ENCODE data around the gene HSD17B3.

DNA sequence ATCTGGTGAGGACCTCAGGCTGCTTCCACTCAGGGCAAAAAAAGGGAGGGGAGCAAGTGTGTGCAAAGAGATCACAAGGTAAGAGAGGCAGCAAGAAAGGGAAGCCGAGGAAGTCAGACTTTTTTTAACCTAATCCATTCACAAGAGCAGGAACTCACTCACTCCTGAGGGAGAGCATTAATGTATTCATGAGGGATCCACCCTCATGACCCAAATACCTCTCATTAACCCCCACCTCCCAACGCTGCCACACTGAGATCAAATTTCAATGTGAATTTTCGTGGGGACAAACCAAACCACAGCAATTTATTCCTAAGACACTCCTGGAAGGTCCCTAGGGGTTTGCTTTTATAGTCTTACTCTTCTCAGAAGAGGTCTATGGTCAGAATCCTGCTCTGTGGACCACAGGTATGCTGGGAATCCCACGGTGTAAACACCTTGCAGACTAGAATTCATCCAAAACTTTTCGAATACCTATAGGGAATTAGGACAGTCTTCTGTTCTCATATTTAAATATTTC is 108.7 kb downstream of the HSD17B3 start:
- TF ChIP-seq PPARA (CRISPR knock-in tag; IDR thresholded peaks at IDR 0.05; ENCODE audit: borderline replicate concordance), result no peak
- TF ChIP-seq ZNF70 (CRISPR knock-in tag; IDR thresholded peaks at IDR 0.05), result no peak
- no peak for TF ChIP-seq TOX (CRISPR knock-in tag; IDR thresholded peaks at IDR 0.05; ENCODE audit: borderline replicate concordance)
- no peak for TF ChIP-seq ARNTL (CRISPR knock-in tag; IDR thresholded peaks at IDR 0.05; ENCODE audit: borderline replicate concordance, low read depth)
- TF ChIP-seq, protein P1, sequence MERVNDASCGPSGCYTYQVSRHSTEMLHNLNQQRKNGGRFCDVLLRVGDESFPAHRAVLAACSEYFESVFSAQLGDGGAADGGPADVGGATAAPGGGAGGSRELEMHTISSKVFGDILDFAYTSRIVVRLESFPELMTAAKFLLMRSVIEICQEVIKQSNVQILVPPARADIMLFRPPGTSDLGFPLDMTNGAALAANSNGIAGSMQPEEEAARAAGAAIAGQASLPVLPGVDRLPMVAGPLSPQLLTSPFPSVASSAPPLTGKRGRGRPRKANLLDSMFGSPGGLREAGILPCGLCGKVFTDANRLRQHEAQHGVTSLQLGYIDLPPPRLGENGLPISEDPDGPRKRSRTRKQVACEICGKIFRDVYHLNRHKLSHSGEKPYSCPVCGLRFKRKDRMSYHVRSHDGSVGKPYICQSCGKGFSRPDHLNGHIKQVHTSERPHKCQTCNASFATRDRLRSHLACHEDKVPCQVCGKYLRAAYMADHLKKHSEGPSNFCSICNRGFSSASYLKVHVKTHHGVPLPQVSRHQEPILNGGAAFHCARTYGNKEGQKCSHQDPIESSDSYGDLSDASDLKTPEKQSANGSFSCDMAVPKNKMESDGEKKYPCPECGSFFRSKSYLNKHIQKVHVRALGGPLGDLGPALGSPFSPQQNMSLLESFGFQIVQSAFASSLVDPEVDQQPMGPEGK (CRISPR knock-in tag; IDR thresholded peaks at IDR 0.05; ENCODE audit: borderline replicate concordance), result no peak
- no peak for TF ChIP-seq ZFP3 (CRISPR knock-in tag; IDR thresholded peaks at IDR 0.05)
